ENCODE measurements around the gene PAQR4.

DNA sequence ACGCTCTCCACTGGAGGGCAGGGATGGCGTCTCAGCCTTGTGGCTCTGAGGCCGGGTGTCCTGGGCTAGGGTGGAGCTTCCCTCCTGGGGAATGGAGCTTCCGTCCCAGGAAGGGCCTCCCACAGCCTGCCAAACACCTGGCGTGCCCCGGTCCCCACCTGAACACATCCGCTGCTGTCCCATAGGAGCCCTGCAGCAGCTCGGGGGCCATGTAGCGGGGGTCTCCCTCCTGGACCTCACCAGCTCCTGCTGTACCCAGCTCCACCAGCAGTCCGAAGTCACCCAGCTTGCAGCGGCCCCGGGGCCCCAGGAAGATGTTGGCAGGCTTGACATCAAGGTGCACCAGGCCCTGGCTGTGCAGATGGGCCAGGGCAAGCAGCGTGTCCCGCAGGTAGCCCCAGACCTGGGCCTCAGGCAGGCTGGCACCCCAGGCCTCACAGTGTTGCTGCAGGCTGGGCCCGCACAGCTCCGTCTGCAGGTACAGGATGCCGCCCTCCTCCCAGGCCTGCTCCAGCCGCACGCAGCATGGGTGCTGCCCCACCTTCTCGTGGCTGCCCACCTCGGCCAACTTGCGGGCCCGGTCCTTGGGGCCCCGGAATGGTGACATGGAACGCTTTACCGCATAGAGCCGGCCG, 6.1 kb downstream of the PAQR4 start:
- TF ChIP-seq CTCF (tag by site-specific recombination; IDR thresholded peaks at IDR 0.05) (no peak), ZNF274 (IDR thresholded peaks at IDR 0.05; ENCODE audit: low read length) (no peak), ZNF274 (tag by site-specific recombination; IDR thresholded peaks at IDR 0.05; ENCODE audit: borderline replicate concordance) (no peak), KLF10 (tag by site-specific recombination; IDR thresholded peaks at IDR 0.05) (no peak), ZNF140 (tag by site-specific recombination; IDR thresholded peaks at IDR 0.05) (no peak)

All from HEK293 (cell line).